Caco-2 (cell line): ENCODE measurements around the gene HSD17B2. TPM values are rescaled to one million over a fixed set of nuclear protein-coding genes. Genes with fewer than 3 reads are reported as not detected.

ENCODE experiments used
- BruUV-seq: library from RNA; stranded (reverse); fragments of 400-500 nt; replicated peaks from 2 replicates; lab custom pipeline; 2021; lab: Mats Ljungman, UMichigan
- CTCF ChIA-PET: fragments of 300-600 bp; sonication (Branson Sonifier 250); formaldehyde crosslinking; loops from one replicate; lab custom pipeline; 2022; ENCODE audit warnings: antibody characterized with exemption; lab: Charles Lee
- POLR2A ChIA-PET: fragments of 300-600 bp; sonication (Branson Sonifier 250); formaldehyde crosslinking; loops from one replicate; lab custom pipeline; 2022; ENCODE audit warnings: antibody characterized with exemption; lab: Charles Lee
- DNase-seq, 2 experiments: peaks; one replicate each; pipeline versions ENCODE4 v3.0.0 to v3.0.0-alpha.2; 2020 to 2022
- H3K27me3 ChIP-seq: replicated peaks from 2 replicates; pipeline ENCODE4 v1.6.0; 2011; ENCODE audit warnings: low read length; ENCODE audit not compliant: control insufficient read depth, insufficient read depth
- H3K36me3 ChIP-seq: 2 replicates; pipeline ENCODE4 v1.5.1; 2011; ENCODE audit warnings: low read length; ENCODE audit not compliant: control insufficient read depth, insufficient read depth
- H3K4me1 ChIP-seq: fragments of 250-450 bp; sonication (Bioruptor Pico); 2 replicates; pipeline ENCODE4 v1.5.1; 2020; ENCODE audit warnings: mild to moderate bottlenecking
- H3K4me3 ChIP-seq: 2 replicates; pipeline ENCODE4 v1.5.1; 2011; ENCODE audit warnings: low read depth, mild to moderate bottlenecking, control low read depth, low read length
- H3K9me3 ChIP-seq: fragments of 250-450 bp; sonication (Bioruptor Pico); 2 replicates; pipeline ENCODE4 v1.5.1; 2020; ENCODE audit warnings: mild to moderate bottlenecking, moderate library complexity
- H3K27ac Mint-ChIP-seq: one replicate; pipeline ENCODE4 v1.8.0; 2022; ENCODE audit warnings: mixed read lengths; ENCODE audit not compliant: unreplicated experiment
- H3K27me3 Mint-ChIP-seq: one replicate; pipeline ENCODE4 v1.8.0; 2022; ENCODE audit warnings: mixed read lengths; ENCODE audit not compliant: insufficient read depth, unreplicated experiment
- H3K36me3 Mint-ChIP-seq: one replicate; pipeline ENCODE4 v1.8.0; 2022; ENCODE audit warnings: mild to moderate bottlenecking, mixed read lengths; ENCODE audit not compliant: insufficient read depth, unreplicated experiment
- H3K4me1 Mint-ChIP-seq: one replicate; pipeline ENCODE4 v1.8.0; 2022; ENCODE audit warnings: low read depth, mixed read lengths; ENCODE audit not compliant: unreplicated experiment
- H3K4me3 Mint-ChIP-seq: one replicate; pipeline ENCODE4 v1.8.0; 2022; ENCODE audit warnings: mild to moderate bottlenecking, moderate library complexity, mixed read lengths; ENCODE audit not compliant: unreplicated experiment
- H3K9me3 Mint-ChIP-seq: one replicate; pipeline ENCODE4 v1.8.0; 2022; ENCODE audit warnings: mixed read lengths; ENCODE audit not compliant: unreplicated experiment
- CTCF ChIP-seq, 2 experiments: fragments of 200-600 bp in 1 of 2; IDR thresholded peaks; 1 replicate in 1 of 2; 2 replicates in 1 of 2; pipeline versions ENCODE4 v1.5.1 to v1.8.0; 2011 to 2022; ENCODE audit warnings: antibody characterized with exemption in 1 of 2, control low read depth in 1 of 2, inconsistent platforms in 1 of 2, low read depth in 1 of 2, low read length in 1 of 2, mild to moderate bottlenecking in 1 of 2, moderate library complexity in 1 of 2; ENCODE audit not compliant: insufficient read depth in 1 of 2, severe bottlenecking in 1 of 2, unreplicated experiment in 1 of 2
- intact Hi-C: fragments of 100-400 bp; cut with micrococcal nuclease; formaldehyde crosslinking; loops from one replicate; pipeline ENCODE4 v1.10.0; 2022; ENCODE audit not compliant: unreplicated experiment
- total RNA-seq: library from RNA; stranded (reverse); gene quantifications from 2 replicates; pipeline ENCODE4 v1.2.3, GENCODE V29; 2022

Gene HSD17B2
- total RNA-seq, 1 experiment from 2014 or later = 5.1 TPM

- Histone ChIP-seq H3K27me3 (no peaks in the 10 kb centered on the region), H3K36me3 (no peaks in the 10 kb centered on the region), H3K9me3 (no peaks in the 10 kb centered on the region), H3K4me1 (peaks cover 18% of the 10 kb centered on the region), H3K4me3 (no peak overlapping the region)
- Mint-ChIP-seq H3K9me3 (no peaks in the 10 kb centered on the region), H3K36me3 (no peaks in the 10 kb centered on the region), H3K27ac (no peak overlapping the region), H3K4me3 (no peak overlapping the region), H3K27me3 (no peaks in the 10 kb centered on the region), H3K4me1 (peaks cover 25% of the 10 kb centered on the region)
- DNase-seq = no peak
- CTCF ChIA-PET = no interaction called here
- no TSS peak for BruUV-seq
- intact Hi-C loops = no loop called here
- TF ChIP-seq CTCF (IDR thresholded peaks at IDR 0.05; ENCODE audit: insufficient read depth in 1 of 2, low read depth in 1 of 2, low read length in 1 of 2, severe bottlenecking in 1 of 2, unreplicated experiment in 1 of 2) = no peak
- POLR2A ChIA-PET = no interaction called here
Observed at GRCh38 chr16:82041542-82041941, 6.5 kb downstream of the HSD17B2 start.

- Mint-ChIP-seq H3K4me3 (no peak overlapping the region), H3K27me3 (no peaks in the 10 kb centered on the region), H3K27ac (no peak overlapping the region), H3K4me1 (peaks cover 28% of the 10 kb centered on the region), H3K36me3 (no peaks in the 10 kb centered on the region), H3K9me3 (no peaks in the 10 kb centered on the region)
- POLR2A ChIA-PET = no interaction called here
- Histone ChIP-seq H3K9me3 (no peaks in the 10 kb centered on the region), H3K4me1 (peaks cover 16% of the 10 kb centered on the region), H3K4me3 (no peak overlapping the region), H3K36me3 (no peaks in the 10 kb centered on the region), H3K27me3 (no peaks in the 10 kb centered on the region)
- CTCF ChIA-PET = no interaction called here
- intact Hi-C loops = no loop called here
- TF ChIP-seq CTCF (IDR thresholded peaks at IDR 0.05; ENCODE audit: insufficient read depth in 1 of 2, low read depth in 1 of 2, low read length in 1 of 2, severe bottlenecking in 1 of 2, unreplicated experiment in 1 of 2) = no peak
- BruUV-seq = no TSS peak
- no peak for DNase-seq
Observed at GRCh38 chr16:82042144-82042543, 7.1 kb downstream of the HSD17B2 start.

- Mint-ChIP-seq H3K36me3 (no peaks in the 10 kb centered on the region), H3K9me3 (no peaks in the 10 kb centered on the region), H3K4me3 (no peak overlapping the region), H3K27me3 (no peaks in the 10 kb centered on the region), H3K4me1 (peaks cover 35% of the 10 kb centered on the region), H3K27ac (no peak overlapping the region)
- ChIA-PET CTCF (interaction anchor here (1.5 kb wide), 1 partner anchor 11 kb away, joined by 3 read pairs; no protein-coding TSS in a partner anchor), POLR2A (no interaction called here)
- no peak overlapping the region for H3K4me3 ChIP-seq
- H3K27me3 ChIP-seq = no peaks in the 10 kb centered on the region
- TF ChIP-seq CTCF (IDR thresholded peaks at IDR 0.05; ENCODE audit: insufficient read depth in 1 of 2, low read depth in 1 of 2, low read length in 1 of 2, severe bottlenecking in 1 of 2, unreplicated experiment in 1 of 2) = no peak
- intact Hi-C loops = no loop called here
- H3K36me3 ChIP-seq = peaks cover 1% of the 10 kb centered on the region; the same call in 1 of the 2 replicates
- H3K9me3 ChIP-seq = no peaks in the 10 kb centered on the region
- DNase-seq = no peak
- peaks cover 18% of the 10 kb centered on the region for H3K4me1 ChIP-seq
- no TSS peak for BruUV-seq
Observed at GRCh38 chr16:82042846-82043245, 7.8 kb downstream of the HSD17B2 start.
